ENCODE results near the gene CASZ1.

CASZ1 gene

GRCh38 chr1:10717296-10718082 is 79.0 kb downstream of the CASZ1 start:
- Histone ChIP-seq H3K36me3 (ENCODE audit: insufficient read depth, low read length) (no peaks in the 10 kb centered on the region), H3K9ac (ENCODE audit: low read depth, low read length) (no peak overlapping the region), H3K4me1 (ENCODE audit: insufficient read depth, low read length) (peaks cover 3% of the 10 kb centered on the region; the same call in 1 of the 2 replicates), H3K9me3 (ENCODE audit: control insufficient read depth, insufficient read depth, low read length) (no peaks in the 10 kb centered on the region)

GRCh38 chr1:10716840-10717239 is 79.6 kb downstream of the CASZ1 start:
- Histone ChIP-seq H3K9me3 (ENCODE audit: control insufficient read depth, insufficient read depth, low read length) (no peaks in the 10 kb centered on the region), H3K36me3 (ENCODE audit: insufficient read depth, low read length) (no peaks in the 10 kb centered on the region), H3K9ac (ENCODE audit: low read depth, low read length) (no peak overlapping the region), H3K4me1 (ENCODE audit: insufficient read depth, low read length) (peaks cover 3% of the 10 kb centered on the region; the same call in 1 of the 2 replicates)

GRCh38 chr1:10714337-10715114 is 81.9 kb downstream of the CASZ1 start:
- Histone ChIP-seq H3K9me3 (ENCODE audit: control insufficient read depth, insufficient read depth, low read length) (no peaks in the 10 kb centered on the region), H3K4me1 (ENCODE audit: insufficient read depth, low read length) (peaks cover 4% of the 10 kb centered on the region; the same call in 1 of the 2 replicates), H3K9ac (ENCODE audit: low read depth, low read length) (no peak overlapping the region), H3K36me3 (ENCODE audit: insufficient read depth, low read length) (no peaks in the 10 kb centered on the region)

GRCh38 chr1:10713614-10714013 is 82.8 kb downstream of the CASZ1 start:
- Histone ChIP-seq H3K4me1 (ENCODE audit: insufficient read depth, low read length) (peaks cover 7% of the 10 kb centered on the region; the same call in 1 of the 2 replicates), H3K9ac (ENCODE audit: low read depth, low read length) (no peak overlapping the region), H3K9me3 (ENCODE audit: control insufficient read depth, insufficient read depth, low read length) (no peaks in the 10 kb centered on the region), H3K36me3 (ENCODE audit: insufficient read depth, low read length) (no peaks in the 10 kb centered on the region)

GRCh38 chr1:10712568-10713362 is 83.7 kb downstream of the CASZ1 start:
- no peaks in the 10 kb centered on the region for H3K36me3 ChIP-seq (ENCODE audit: insufficient read depth, low read length)
- H3K9ac ChIP-seq (ENCODE audit: low read depth, low read length) = no peak overlapping the region

GRCh38 chr1:10710489-10710888 is 86.0 kb downstream of the CASZ1 start:
- H3K9me3 ChIP-seq (ENCODE audit: control insufficient read depth, insufficient read depth, low read length) = no peaks in the 10 kb centered on the region
- no peaks in the 10 kb centered on the region for H3K36me3 ChIP-seq (ENCODE audit: insufficient read depth, low read length)
- no peak overlapping the region for H3K9ac ChIP-seq (ENCODE audit: low read depth, low read length)
- peaks cover 4% of the 10 kb centered on the region; the same call in 1 of the 2 replicates for H3K4me1 ChIP-seq (ENCODE audit: insufficient read depth, low read length)

More at GRCh38 chr1:10712568-10713362, 83.7 kb downstream of the CASZ1 start:
- Histone ChIP-seq H3K4me1 (ENCODE audit: insufficient read depth, low read length) (peaks cover 7% of the 10 kb centered on the region; the same call in 1 of the 2 replicates), H3K9me3 (ENCODE audit: control insufficient read depth, insufficient read depth, low read length) (no peaks in the 10 kb centered on the region)

GRCh38 chr1:10709646-10710045 is 86.8 kb downstream of the CASZ1 start:
- Histone ChIP-seq H3K9me3 (ENCODE audit: control insufficient read depth, insufficient read depth, low read length) (no peaks in the 10 kb centered on the region), H3K4me1 (ENCODE audit: insufficient read depth, low read length) (peaks cover 4% of the 10 kb centered on the region; the same call in 1 of the 2 replicates), H3K9ac (ENCODE audit: low read depth, low read length) (no peak overlapping the region), H3K36me3 (ENCODE audit: insufficient read depth, low read length) (no peaks in the 10 kb centered on the region)

GRCh38 chr1:10709165-10709564 is 87.3 kb downstream of the CASZ1 start:
- Histone ChIP-seq H3K4me1 (ENCODE audit: insufficient read depth, low read length) (peaks cover 5% of the 10 kb centered on the region; the same call in 1 of the 2 replicates), H3K9me3 (ENCODE audit: control insufficient read depth, insufficient read depth, low read length) (no peaks in the 10 kb centered on the region), H3K9ac (ENCODE audit: low read depth, low read length) (no peak overlapping the region), H3K36me3 (ENCODE audit: insufficient read depth, low read length) (no peaks in the 10 kb centered on the region)

- H3K9me3 ChIP-seq (ENCODE audit: control insufficient read depth, insufficient read depth, low read length) = no peaks in the 10 kb centered on the region
- H3K36me3 ChIP-seq (ENCODE audit: insufficient read depth, low read length) = no peaks in the 10 kb centered on the region
- H3K9ac ChIP-seq (ENCODE audit: low read depth, low read length) = no peak overlapping the region
- H3K4me1 ChIP-seq (ENCODE audit: insufficient read depth, low read length) = peaks cover 9% of the 10 kb centered on the region; the same call in 1 of the 2 replicates
Observed at GRCh38 chr1:10708757-10709156, 87.7 kb downstream of the CASZ1 start.

- H3K9me3 ChIP-seq (ENCODE audit: control insufficient read depth, insufficient read depth, low read length) = no peaks in the 10 kb centered on the region
- no peaks in the 10 kb centered on the region for H3K36me3 ChIP-seq (ENCODE audit: insufficient read depth, low read length)
- H3K4me1 ChIP-seq (ENCODE audit: insufficient read depth, low read length) = peaks cover 10% of the 10 kb centered on the region; the same call in 1 of the 2 replicates
- no peak overlapping the region for H3K9ac ChIP-seq (ENCODE audit: low read depth, low read length)
Observed at GRCh38 chr1:10707208-10707607, 89.2 kb downstream of the CASZ1 start.

- Histone ChIP-seq H3K9ac (ENCODE audit: low read depth, low read length) (no peak overlapping the region), H3K36me3 (ENCODE audit: insufficient read depth, low read length) (no peaks in the 10 kb centered on the region), H3K4me1 (ENCODE audit: insufficient read depth, low read length) (peaks cover 10% of the 10 kb centered on the region; the same call in 1 of the 2 replicates), H3K9me3 (ENCODE audit: control insufficient read depth, insufficient read depth, low read length) (no peaks in the 10 kb centered on the region)
Observed at GRCh38 chr1:10706376-10706913, 90.0 kb downstream of the CASZ1 start.

GRCh38 chr1:10705953-10706352 is 90.5 kb downstream of the CASZ1 start:
- H3K4me1 ChIP-seq (ENCODE audit: insufficient read depth, low read length) = peaks cover 10% of the 10 kb centered on the region; the same call in 1 of the 2 replicates
- no peaks in the 10 kb centered on the region for H3K36me3 ChIP-seq (ENCODE audit: insufficient read depth, low read length)
- no peaks in the 10 kb centered on the region for H3K9me3 ChIP-seq (ENCODE audit: control insufficient read depth, insufficient read depth, low read length)
- H3K9ac ChIP-seq (ENCODE audit: low read depth, low read length) = no peak overlapping the region

- Histone ChIP-seq H3K4me1 (ENCODE audit: insufficient read depth, low read length) (peaks cover 7% of the 10 kb centered on the region; the same call in 1 of the 2 replicates), H3K9ac (ENCODE audit: low read depth, low read length) (0 out of 2 replicates have a peak overlapping the region, but pooled peaks have one; percentile 21), H3K9me3 (ENCODE audit: control insufficient read depth, insufficient read depth, low read length) (no peaks in the 10 kb centered on the region), H3K36me3 (ENCODE audit: insufficient read depth, low read length) (no peaks in the 10 kb centered on the region)
Observed at GRCh38 chr1:10704368-10704882, 92.0 kb downstream of the CASZ1 start.
